Cerebellar nuclear complex (tissue), 1 donor: ENCODE results near the gene HOXD9.

Experiments used
- DNase-seq, 2 experiments: peaks; one replicate each; lab custom pipeline; 2025; lab: John Stamatoyannopoulos, UW

HOXD9 gene

DNA sequence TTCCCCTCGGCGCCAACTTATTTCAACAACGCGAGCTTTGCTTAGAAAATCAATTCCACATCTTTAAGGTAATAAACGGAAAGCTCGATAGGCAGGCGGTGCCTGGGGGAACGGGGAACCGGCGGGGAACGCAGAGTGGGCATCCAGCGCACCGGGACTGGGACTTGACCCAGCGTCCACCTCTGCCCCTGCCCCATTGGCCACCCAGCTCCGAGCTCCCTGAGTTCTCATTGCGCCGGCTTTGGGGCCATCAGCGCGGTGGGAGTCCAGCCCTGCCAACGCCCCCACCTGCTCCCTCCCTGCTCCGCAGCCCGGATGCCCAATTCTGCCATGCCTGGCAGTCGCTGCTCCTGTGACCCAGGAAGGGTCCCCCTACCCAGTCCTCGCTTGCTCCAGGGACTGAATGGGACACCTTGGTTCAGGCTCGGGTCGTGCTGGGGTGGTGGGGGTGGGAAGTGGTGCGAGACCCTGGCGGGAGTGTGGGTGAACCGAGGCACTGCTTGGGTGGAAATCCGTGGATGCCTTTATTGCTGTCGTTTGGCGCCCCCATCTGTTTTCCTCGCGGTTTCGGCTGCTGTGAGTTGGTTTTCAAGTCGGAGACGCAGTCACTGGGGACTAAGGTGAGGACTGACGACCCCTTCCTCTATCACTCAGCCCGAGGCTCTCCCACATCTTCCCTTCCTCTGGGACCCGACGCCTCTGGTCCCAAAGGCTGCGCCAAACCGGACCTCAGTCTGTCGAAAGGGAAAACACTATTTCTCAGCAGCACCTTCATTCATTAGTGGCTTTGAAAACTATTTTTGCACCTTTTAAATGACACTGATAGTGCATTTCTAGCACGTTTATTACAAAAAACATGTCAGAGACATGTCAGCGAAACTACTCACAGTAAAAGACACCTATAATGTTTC, 36.4 kb upstream of the HOXD9 start:
- no peak for DNase-seq

GRCh38 chr2:176087330-176088047, 35.0 kb upstream of the HOXD9 start:
- DNase-seq: no peak

GRCh38 chr2:176088048-176088936, 34.2 kb upstream of the HOXD9 start:
- DNase-seq: no peak

- DNase-seq: no peak
Observed at GRCh38 chr2:176088937-176089842, 33.3 kb upstream of the HOXD9 start.

DNA sequence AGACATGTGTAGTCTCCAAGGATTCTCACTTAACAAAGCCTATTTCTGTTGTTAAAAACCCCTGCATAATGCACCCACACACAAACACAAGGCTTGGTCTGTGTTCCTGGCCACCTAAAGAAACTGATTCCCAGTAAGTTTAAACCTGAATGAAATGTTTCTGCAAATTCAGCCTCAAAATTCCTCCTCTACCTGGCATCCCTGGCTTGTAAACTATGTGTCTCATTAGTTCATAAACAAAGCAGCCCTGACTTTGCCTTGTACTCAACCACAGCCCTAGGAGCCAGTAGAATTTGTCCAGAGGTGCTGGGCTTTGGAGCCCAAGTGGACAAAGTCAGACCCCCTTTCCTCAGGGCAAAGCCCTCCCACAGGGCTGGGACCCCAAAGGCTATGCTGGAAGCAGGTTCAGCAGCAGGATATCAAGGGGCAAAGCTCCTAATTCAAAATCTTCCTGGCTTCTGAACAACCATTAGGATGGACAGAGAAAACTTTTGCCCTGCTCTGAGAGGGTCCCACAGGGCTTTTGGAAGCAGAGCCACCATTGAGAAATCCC, 32.6 kb upstream of the HOXD9 start:
- DNase-seq: no peak

GRCh38 chr2:176090862-176091261, 31.7 kb upstream of the HOXD9 start:
- no peak for DNase-seq

DNA sequence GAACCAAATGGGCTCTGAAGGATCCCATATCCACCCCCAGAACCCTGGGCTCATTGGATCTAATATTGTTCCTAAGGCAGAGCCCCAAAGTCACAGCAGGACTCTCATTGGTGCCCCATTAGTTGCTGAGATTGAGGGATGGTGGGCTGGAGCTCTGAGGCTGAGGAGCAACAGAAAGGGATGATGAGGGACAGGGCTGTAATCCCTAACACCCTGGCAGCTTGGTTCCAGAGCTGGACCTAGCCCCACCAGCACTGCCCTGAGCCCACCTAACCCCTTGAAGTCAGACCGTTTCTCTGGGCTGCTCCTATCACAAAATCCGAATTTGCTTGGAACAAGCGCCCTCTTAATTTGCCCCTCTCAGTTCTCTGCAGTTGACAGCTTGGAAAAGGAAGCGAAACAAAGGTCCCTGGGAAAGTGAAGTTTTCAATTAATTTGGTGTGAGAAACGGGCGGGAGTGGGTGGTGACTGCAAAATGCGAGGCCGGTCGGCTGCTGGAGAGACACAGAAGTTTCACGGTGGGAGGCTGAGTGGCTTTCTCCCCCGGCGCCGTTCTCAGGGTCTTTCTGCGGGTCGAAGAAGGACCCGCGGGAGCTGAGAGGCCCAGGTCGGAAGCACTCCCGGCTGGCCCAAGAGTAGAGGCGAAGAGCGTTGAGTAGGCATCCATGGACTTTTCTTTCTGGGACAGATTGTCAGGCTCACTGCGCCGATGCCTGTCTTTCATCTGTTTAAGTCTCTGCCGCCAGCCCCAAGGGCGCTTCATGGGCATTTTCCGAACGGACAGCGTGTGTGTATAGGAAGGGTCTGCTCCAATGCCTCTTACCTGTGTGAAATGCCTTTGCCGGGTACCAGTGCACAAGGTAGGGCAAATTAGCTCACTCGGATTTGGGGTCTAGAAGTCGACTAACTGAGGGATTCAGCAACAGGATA, 30.9 kb upstream of the HOXD9 start:
- no peak for DNase-seq

- no peak for DNase-seq
Observed at GRCh38 chr2:176092270-176093144, 30.0 kb upstream of the HOXD9 start, which contains the start of gene HOXD13. Gene HOXD13 (plus strand): TSS chr2:176092721. CDS start chr2:176092891, 170 bp downstream.

GRCh38 chr2:176093145-176093897, 29.2 kb upstream of the HOXD9 start:
- DNase-seq: no peak

DNA sequence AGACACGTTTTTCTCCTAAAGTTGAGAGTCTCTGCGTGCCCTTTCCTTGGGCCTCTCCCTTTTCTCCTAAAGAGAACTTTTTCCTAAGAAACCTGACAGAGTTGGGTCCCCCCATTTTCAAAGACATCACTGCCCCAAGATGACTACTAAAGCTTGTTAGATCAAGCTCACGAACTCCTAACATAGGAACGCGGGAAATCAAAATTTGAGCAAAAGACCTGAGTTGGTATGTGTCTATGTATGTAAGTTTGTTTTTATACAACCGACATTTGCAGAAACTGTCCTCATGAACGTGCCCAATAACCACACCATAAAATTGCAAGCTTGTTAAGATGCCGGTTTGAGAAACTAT, 28.6 kb upstream of the HOXD9 start:
- DNase-seq: no peak

DNA sequence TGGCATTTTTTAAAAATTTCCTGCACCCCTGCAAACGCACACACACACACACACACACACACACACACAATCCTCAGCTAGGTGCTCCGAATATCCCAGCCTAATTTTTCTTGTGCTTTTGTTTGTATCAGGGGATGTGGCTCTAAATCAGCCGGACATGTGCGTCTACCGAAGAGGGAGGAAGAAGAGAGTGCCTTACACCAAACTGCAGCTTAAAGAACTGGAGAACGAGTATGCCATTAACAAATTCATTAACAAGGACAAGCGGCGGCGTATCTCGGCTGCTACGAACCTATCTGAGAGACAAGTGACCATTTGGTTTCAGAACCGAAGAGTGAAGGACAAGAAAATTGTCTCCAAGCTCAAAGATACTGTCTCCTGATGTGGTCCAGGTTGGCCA, 28.2 kb upstream of the HOXD9 start:
- no peak for DNase-seq

DNA sequence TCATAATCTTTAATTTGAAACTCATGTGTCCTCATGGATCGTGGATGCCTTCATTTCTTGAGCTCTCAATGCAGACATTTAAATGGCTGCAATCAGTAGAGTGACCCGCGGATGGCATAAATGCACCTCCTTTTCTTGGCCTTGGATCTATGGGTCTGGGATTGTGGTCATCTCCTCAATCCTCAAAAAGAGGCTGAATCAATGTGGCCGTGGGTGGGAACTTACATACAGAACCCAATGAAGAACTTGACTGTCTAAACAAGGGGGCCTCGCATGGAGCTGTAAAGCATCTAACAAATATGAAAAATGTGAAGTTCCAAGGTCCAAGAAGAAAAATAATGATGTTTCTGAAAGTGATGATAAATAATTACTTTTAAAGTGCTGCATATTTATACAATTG, 27.1 kb upstream of the HOXD9 start:
- no peak for DNase-seq

DNA sequence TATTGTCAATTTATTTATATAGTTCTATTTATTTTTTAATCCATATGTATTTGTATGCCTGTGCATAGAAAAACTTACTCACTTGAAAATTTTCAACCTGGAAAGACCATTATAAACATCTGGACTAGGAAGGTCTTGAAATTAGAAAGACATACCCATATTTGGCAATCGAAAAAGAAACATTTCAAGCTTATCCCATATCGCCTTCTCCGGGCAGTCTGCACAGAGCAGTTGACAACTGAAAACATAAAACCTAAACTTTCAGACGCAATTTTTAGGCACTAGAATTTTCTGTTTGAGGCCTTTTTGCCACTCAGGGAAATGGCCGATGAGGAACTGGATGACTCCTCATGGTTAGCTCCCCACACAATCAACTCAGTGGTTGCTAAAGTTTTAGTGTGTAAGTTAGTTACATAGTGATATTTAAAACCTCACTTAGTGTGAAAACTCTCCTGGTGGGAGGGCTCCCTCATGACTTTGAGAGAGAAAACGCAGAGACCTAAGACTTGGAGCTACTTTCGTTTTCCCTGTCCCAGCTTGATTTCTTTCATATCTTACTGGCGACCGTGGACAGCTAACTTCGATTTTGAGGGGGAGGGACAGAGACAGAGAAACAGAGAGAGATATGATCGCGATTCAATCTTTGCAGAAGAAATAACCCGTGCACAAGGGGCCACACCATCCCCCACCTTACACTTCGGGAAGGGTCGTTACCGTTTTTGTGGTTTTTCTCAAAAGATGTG, 26.1 kb upstream of the HOXD9 start:
- no peak for DNase-seq

GRCh38 chr2:176096986-176097819, 25.3 kb upstream of the HOXD9 start:
- DNase-seq: no peak

DNA sequence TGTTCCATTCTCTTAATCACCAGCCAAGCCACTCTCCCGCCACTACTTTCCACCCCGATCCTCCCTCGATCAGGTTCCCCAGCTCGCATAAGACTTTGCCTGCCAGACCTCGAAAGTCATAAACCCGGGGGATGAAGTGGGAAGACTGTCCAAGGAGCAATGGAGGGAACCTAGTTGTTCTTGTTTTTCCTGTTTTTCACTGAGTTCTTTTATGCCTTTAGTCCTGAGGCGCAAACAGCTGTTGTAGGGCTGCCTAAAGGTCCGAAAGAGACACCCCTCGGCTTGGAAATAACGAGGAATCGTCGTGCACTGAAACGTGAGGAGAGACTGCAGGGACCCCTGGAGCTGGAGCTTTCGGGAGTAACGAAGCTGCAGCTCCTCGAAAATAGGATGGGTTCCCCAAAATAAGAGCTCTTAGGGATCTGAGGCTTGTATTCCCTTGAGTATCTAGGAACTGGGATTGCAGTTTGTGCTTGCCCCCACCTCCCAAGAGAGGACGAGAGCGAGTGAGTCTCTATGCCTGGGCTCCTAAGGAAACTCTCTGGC, 24.6 kb upstream of the HOXD9 start:
- DNase-seq: no peak
